Mammary epithelial cell (primary cell): Measurements from ENCODE around the gene KCNN1.

ENCODE experiments used
- EZH2 ChIP-seq: IDR thresholded peaks from 2 replicates; pipeline ENCODE4 v1.6.1; 2012; ENCODE audit warnings: low read length, inconsistent platforms, borderline replicate concordance
- TF ChIP-seq, protein P1 (sequence below), 2 donors: IDR thresholded peaks in 1 of 2; conservative IDR thresholded peaks in 1 of 2; 2 replicates each; pipeline ENCODE4 v1.5.1; 2011 to 2012; ENCODE audit warnings: inconsistent platforms in 2 of 2, low read length in 2 of 2, mild to moderate bottlenecking in 2 of 2, control low read depth in 1 of 2, low read depth in 1 of 2; ENCODE audit not compliant: insufficient read depth in 1 of 2; ENCODE audit errors: extremely low read depth in 1 of 2

DNA sequence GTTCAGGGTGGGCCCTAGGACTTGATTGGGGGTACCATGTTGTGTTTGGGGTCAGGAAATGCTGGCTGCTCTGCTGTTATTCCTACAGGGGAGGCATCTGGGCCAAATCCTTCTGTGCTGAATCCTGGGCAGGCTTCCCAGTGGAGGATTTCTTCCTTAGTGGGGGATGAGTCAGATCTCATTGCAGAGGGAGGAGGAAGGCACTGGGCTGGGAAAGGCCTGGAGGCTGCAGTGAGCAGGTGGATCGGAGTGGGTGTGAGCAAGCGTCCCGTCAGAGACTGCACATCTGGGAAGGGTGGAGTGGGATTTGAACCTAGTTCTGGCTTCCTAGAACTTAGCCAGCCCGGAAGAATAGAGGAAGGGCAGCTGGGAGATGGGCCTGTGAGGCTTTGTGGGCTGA, 22.6 kb upstream of the KCNN1 start:
- TF ChIP-seq, protein P1, sequence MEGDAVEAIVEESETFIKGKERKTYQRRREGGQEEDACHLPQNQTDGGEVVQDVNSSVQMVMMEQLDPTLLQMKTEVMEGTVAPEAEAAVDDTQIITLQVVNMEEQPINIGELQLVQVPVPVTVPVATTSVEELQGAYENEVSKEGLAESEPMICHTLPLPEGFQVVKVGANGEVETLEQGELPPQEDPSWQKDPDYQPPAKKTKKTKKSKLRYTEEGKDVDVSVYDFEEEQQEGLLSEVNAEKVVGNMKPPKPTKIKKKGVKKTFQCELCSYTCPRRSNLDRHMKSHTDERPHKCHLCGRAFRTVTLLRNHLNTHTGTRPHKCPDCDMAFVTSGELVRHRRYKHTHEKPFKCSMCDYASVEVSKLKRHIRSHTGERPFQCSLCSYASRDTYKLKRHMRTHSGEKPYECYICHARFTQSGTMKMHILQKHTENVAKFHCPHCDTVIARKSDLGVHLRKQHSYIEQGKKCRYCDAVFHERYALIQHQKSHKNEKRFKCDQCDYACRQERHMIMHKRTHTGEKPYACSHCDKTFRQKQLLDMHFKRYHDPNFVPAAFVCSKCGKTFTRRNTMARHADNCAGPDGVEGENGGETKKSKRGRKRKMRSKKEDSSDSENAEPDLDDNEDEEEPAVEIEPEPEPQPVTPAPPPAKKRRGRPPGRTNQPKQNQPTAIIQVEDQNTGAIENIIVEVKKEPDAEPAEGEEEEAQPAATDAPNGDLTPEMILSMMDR (conservative IDR thresholded peaks at IDR 0.05 in 1 of 2, IDR thresholded peaks at IDR 0.05 in 1 of 2; ENCODE audit: extremely low read depth in 1 of 2, insufficient read depth in 1 of 2, low read depth in 1 of 2, low read length in 2 of 2) = no peak
- TF ChIP-seq EZH2 = no peak
